ENCODE measurements around the gene PDCD11.

- TF ChIP-seq EZH2phosphoT487 (IDR thresholded peaks at IDR 0.05; ENCODE audit: insufficient read depth, low read depth) (no peak), EZH2 (IDR thresholded peaks at IDR 0.05; ENCODE audit: insufficient read depth, poor library complexity, severe bottlenecking) (no peak)
Measured at GRCh38 chr10:103442031-103442461, 45.6 kb downstream of the PDCD11 start.

Measured in GM23248 (cell line).